Heart left ventricle (tissue), 16 donors: ENCODE data around the gene RNF13. TPM values are rescaled to one million over a fixed set of nuclear protein-coding genes. Genes with fewer than 3 reads are reported as not detected.

Source experiments
- ATAC-seq, 4 donors: fragments of 200-7000 bp; cut with Tn5 transposase; one replicate each; pipeline ENCODE4 v1.9.1; 2020 to 2022; ENCODE audit warnings: moderate library complexity in 4 of 4, mild to moderate bottlenecking in 3 of 4, moderate number of reproducible peaks in 1 of 4
- DNase-seq, 5 donors: peaks; one replicate each; pipeline ENCODE4 v3.0.0-alpha.2; 2020
- H3K27ac ChIP-seq, 12 donors: fragments of 200-600 bp; sonication (generic) in 4 of 12; one replicate each; pipeline versions ENCODE4 v1.5.0 to v1.8.0; 2016 to 2022; ENCODE audit warnings: mild to moderate bottlenecking in 2 of 12
- H3K27me3 ChIP-seq, 9 donors: fragments of 200-600 bp; sonication (generic) in 2 of 9; one replicate each; pipeline versions ENCODE4 v1.5.1 to v1.8.0; 2016 to 2022; ENCODE audit warnings: mild to moderate bottlenecking in 3 of 9
- H3K36me3 ChIP-seq, 9 donors: fragments of 200-600 bp; sonication (generic) in 2 of 9; one replicate each; pipeline versions ENCODE4 v1.5.0 to v1.8.0; 2018 to 2022; ENCODE audit warnings: mild to moderate bottlenecking in 2 of 9
- H3K4me1 ChIP-seq, 12 donors: fragments of 200-600 bp; sonication (generic) in 4 of 12; one replicate each; pipeline versions ENCODE4 v1.5.0 to v1.8.0; 2016 to 2022; ENCODE audit warnings: mild to moderate bottlenecking in 3 of 12
- H3K4me3 ChIP-seq, 12 donors: fragments of 200-600 bp; sonication (generic) in 4 of 12; one replicate each; pipeline versions ENCODE4 v1.5.0 to v1.8.0; 2017 to 2022; ENCODE audit warnings: mild to moderate bottlenecking in 9 of 12, moderate library complexity in 4 of 12
- H3K9me3 ChIP-seq, 12 donors: fragments of 200-600 bp; sonication (generic) in 4 of 12; one replicate each; pipeline versions ENCODE4 v1.5.0 to v1.8.0; 2016 to 2022; ENCODE audit warnings: mild to moderate bottlenecking in 1 of 12
- CTCF ChIP-seq, 12 donors: fragments of 200-600 bp; sonication (generic) in 4 of 12; IDR thresholded peaks; one replicate each; pipeline versions ENCODE4 v1.5.0 to v1.8.0; 2018 to 2022; ENCODE audit warnings: antibody characterized with exemption in 12 of 12, mild to moderate bottlenecking in 5 of 12
- POLR2A ChIP-seq, 2 donors: fragments of 450-650 bp; IDR thresholded peaks; one replicate each; pipeline ENCODE4 v1.6.1; 2017; ENCODE audit warnings: antibody characterized with exemption in 2 of 2, mild to moderate bottlenecking in 2 of 2, moderate library complexity in 2 of 2
- WGBS, 4 donors: extraction: QIAGEN DNeasy Blood & Tissue Kit in 2 of 4; methylation state at CpG; one replicate each; pipeline versions ENCODE4 v1.1.5 to v1.1.7; 2013 to 2018; 5-methylcytosine and 5-hydroxymethylcytosine counted together
- intact Hi-C, 10 donors: fragments of 100-400 bp; cut with DNase I; formaldehyde crosslinking; loops; one replicate each; pipeline versions ENCODE4 v1.11.1 to v1.14.2; 2022
- polyA plus RNA-seq, 2 donors: library from polyadenylated mRNA; stranded (reverse); fragments of 200-250 nt; gene quantifications; one replicate each; pipeline ENCODE4 v1.2.3, GENCODE V29; 2013
- total RNA-seq, 9 donors: library from RNA; depleted of rRNA in 2 of 9; stranded (reverse); fragments of >200 nt in 2 of 9; fragmentation: NEBNext Ultra II Directional in 3 of 9; extraction: Animal tissue kit (Norgen Biotek cat#: 25700) in 3 of 9; gene quantifications; one replicate each; pipeline versions ENCODE4 v1.1.0 to v1.2.4, GENCODE V29; 2016 to 2023
- donor health status: ischemic (EF 13 %, LVEDD 7.1; RV severe dilation, severe dysfunction).
- donor health status: healthy with polysubstance abuse.
- donor health status: DM: no; HTN: yes; CAD: no.
- donor health status: DM: no; HTN: no; CAD: no.
- donor health status: ischemic (EF 25% LVEDD 6.9; RV normal size, moderate dysfunction).
- donor health status: ischemic (EF 25% LVEDD 5.7; RV mildly dilated, moderate dysfunction).
- donor health status: healthy.
- donor health status: DM: yes; HTN: yes; CAD: no.
- donor health status: ischemic (EF 35%, LVEDD 5.7; RV mildly dilated, moderate dysfunction).
- donor health status: nonischemic (EF 11% LVEDD 7.7; RV severe dilation, severe dysfunction).
- donor health status: DM: yes; HTN: yes; CAD: no.
- donor health status: PGD.
- donor health status: ischemic (EF 29% LVEDD 5.4; RV normal size, mild dysfunction).
- donor health status: nonischemic (EF 23%, LVEDD 6.1; RV moderate dilation, normal function).

The RNF13 gene
- total and polyA plus RNA-seq, 11 donors = 21.4 to 77.6 (median 55.1) TPM

DNA sequence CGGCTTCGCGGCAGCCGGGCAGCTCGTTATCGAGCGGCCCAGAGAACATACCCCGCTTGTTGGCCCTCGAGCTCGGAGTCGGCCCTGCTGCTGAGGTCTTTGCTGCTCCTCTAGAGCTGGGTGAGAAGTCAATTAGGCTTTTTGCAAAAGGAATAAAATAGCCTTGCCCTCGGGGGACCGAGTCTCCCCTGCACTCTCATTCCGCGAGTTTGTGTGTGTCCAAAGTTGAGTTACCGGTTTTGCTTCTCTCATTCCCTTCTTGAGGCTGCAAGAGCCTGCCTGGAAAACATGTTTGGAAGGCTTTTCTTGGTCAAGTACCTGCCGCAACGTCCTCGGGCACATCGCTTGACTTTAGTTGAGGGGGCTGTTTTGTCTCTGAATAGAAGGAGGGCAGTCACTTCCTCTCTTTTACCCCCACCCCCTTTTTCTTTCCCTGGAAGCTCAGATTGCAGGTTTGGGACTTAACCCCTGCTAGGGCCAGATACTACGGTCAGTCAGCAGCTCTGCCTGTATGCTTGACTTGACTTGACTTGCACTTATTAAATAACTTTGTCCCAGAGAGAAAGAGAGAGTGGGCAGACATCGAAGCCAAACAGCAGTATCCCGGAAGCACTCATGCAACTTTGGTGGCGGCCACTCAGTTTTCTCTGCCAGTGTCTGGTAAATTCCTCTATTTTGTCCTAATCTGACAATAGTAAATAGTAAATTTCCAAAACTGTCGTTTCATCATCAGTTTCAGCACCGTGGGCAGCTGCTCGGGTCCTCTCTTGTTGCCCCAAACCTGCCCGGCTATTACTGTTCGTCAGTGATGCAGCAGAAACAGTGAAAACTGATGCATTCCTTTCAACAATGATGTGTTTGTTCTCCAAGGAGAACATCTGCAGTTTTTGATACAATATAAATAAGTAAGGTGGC, 609 bp downstream of the RNF13 start:
- TF ChIP-seq POLR2A (IDR thresholded peaks at IDR 0.05) (no peak), CTCF (IDR thresholded peaks at IDR 0.05) (no peak)
- Histone ChIP-seq H3K4me1 (peaks cover 0 to 55% (median 40%) of the 10 kb centered on the region in 12 donors), H3K27ac (peak overlapping the region; percentile 89 to 99 (median 98)), H3K4me3 (peak overlapping the region; percentile 48 to 91 (median 78)), H3K27me3 (no peaks in the 10 kb centered on the region), H3K9me3 (no peaks in the 10 kb centered on the region), H3K36me3 (no peaks in the 10 kb centered on the region)
- DNase-seq (peak in 1 of 5 donors; percentile 34), ATAC-seq (peak; percentile 9 to 27 (median 20))
- WGBS, 4 donors = 0% methylated on average over 27 to 29 of the region's 29 CpGs
- intact Hi-C loops = loop anchor here in 1 of 10 donors (5.0 kb wide), 1 partner anchor 61 kb away; the partner anchor contains the start of gene COMMD2

DNA sequence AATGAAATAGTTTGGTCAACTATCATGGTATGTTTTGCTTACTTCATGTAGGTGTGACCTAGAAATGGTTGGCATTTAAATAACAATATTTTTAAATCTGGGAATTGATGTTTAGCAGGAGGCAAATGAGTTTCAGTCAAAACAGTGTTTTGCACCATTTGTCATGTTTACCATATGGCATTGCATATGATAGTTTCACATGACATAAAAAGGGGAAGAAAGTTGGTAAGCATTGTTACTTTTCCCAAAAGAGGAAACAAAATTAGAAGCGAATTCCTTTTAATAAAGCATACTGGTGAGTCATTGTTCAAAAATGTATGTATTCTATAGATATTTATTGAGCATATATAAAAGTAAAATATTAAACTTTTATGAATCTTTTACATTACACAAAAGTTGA, 2.3 kb downstream of the RNF13 start:
- Histone ChIP-seq H3K4me1 (peaks cover 0 to 67% (median 42%) of the 10 kb centered on the region in 12 donors), H3K9me3 (no peaks in the 10 kb centered on the region), H3K27ac (peak overlapping the region in 5 of 12 donors; percentile 1 to 99 (median 98)), H3K36me3 (no peaks in the 10 kb centered on the region), H3K27me3 (no peaks in the 10 kb centered on the region), H3K4me3 (peak overlapping the region in 9 of 12 donors; percentile 4 to 91 (median 79))
- 93 to 95% (median 93%) methylated on average over 1 of the region's 1 CpG for WGBS, 4 donors
- DNase-seq (no peak), ATAC-seq (no peak)
- intact Hi-C loops = no loop called here
- no peak for TF ChIP-seq CTCF (IDR thresholded peaks at IDR 0.05)
- no peak for TF ChIP-seq POLR2A (IDR thresholded peaks at IDR 0.05)

DNA sequence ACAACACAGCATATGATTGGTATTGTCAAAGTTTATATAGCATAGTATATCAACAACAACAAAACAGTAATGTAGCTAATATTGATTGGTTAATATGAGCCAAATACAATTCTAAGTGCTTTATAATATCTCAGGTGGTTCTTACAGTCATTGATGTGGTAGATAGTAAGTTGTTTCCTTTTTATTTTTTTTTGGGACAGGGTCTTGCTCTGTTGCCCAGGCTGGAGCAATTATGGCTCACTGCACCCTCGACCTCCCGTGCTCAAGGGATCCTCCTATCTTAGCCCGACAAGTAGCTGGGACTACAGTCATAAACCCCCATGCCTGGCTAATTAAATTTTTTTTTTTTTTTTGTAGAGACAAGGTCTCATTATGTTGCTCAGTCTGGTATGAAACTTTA, 2.7 kb downstream of the RNF13 start:
- H3K27ac ChIP-seq = peak overlapping the region in 5 of 12 donors; percentile 1 to 99 (median 46)
- peaks cover 0 to 71% (median 42%) of the 10 kb centered on the region in 12 donors for H3K4me1 ChIP-seq
- intact Hi-C loops = no loop called here
- TF ChIP-seq POLR2A (IDR thresholded peaks at IDR 0.05) (no peak), CTCF (IDR thresholded peaks at IDR 0.05) (no peak)
- WGBS, 4 donors = 70 to 92% (median 89%) methylated on average over 3 of the region's 3 CpGs
- no peaks in the 10 kb centered on the region for H3K36me3 ChIP-seq
- H3K27me3 ChIP-seq = no peaks in the 10 kb centered on the region
- no peaks in the 10 kb centered on the region for H3K9me3 ChIP-seq
- DNase-seq (no peak), ATAC-seq (no peak)
- peak overlapping the region in 4 of 12 donors; percentile 1 to 84 (median 44) for H3K4me3 ChIP-seq

- Histone ChIP-seq H3K27me3 (no peaks in the 10 kb centered on the region), H3K27ac (peak overlapping the region in 6 of 12 donors; percentile 3 to 99 (median 20)), H3K4me3 (peak overlapping the region in 2 of 12 donors; percentile 15 to 79), H3K36me3 (no peaks in the 10 kb centered on the region), H3K4me1 (peaks cover 0 to 77% (median 42%) of the 10 kb centered on the region in 12 donors), H3K9me3 (peaks cover 0 to under 1% (median 0%) of the 10 kb centered on the region in 12 donors)
- 37 to 52% (median 42%) methylated on average over 3 of the region's 3 CpGs for WGBS, 4 donors
- intact Hi-C loops = no loop called here
- TF ChIP-seq POLR2A (IDR thresholded peaks at IDR 0.05) = no peak
- no peak for TF ChIP-seq CTCF (IDR thresholded peaks at IDR 0.05)
- ATAC-seq (no peak), DNase-seq (no peak)
These were observed 3.3 kb downstream of the RNF13 start for GRCh38 chr3:149816311-149816710.
